ENCODE data around the gene LRIG1. TPM values are rescaled to one million over a fixed set of nuclear protein-coding genes. Genes with fewer than 3 reads are reported as not detected.
"Not testable (repeated sequence)": the region's sequence is repeated elsewhere in the genome, so short reads cannot be mapped to it uniquely, and the experiment has no call there.

Gene LRIG1
- total and polyA plus RNA-seq, 2 donors from 2014 or later = 8.2 to 20.6 TPM

DNA sequence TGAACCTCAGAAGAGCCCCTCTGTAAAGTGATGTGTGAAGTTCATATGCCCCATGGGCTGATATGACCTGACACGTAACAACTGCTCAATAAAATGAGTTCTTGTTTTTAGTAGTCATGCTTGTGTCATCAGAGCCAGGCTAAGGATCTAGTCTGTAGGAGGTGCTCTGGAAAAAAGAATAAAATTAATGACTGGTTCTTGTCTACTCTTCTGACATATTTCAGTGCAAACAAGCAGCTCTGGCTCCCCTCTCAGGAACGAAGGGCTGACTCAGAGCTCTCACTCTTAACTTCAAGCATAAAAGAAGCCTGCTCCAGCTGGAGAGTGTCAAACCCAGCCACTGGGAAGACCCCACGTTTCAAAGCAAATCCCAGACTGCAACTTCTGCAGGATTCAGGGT lies 77.0 kb downstream of the LRIG1 start:
- Histone ChIP-seq H3K36me3 (ENCODE audit: control insufficient read depth in 2 of 3, insufficient read depth in 3 of 3, low read length in 3 of 3) (no peaks in the 10 kb centered on the region), H3K4me3 (ENCODE audit: low read length in 3 of 3) (no peak overlapping the region), H3K9me3 (ENCODE audit: control insufficient read depth in 2 of 3, insufficient read depth in 1 of 3, low read length in 3 of 3) (no peaks in the 10 kb centered on the region), H3K4me1 (ENCODE audit: control insufficient read depth in 2 of 3, insufficient read depth in 2 of 3, low read depth in 1 of 3, low read length in 3 of 3) (peaks cover 0 to 2% (median 1%) of the 10 kb centered on the region in 3 donors), H3K27me3 (ENCODE audit: control insufficient read depth, insufficient read depth, low read length) (no peaks in the 10 kb centered on the region), H3K9ac (ENCODE audit: low read length in 3 of 3) (no peak overlapping the region), H3K27ac (ENCODE audit: low read depth in 2 of 2, low read length in 2 of 2) (no peak overlapping the region)
- FAIRE-seq = no peak
- TF ChIP-seq, protein P1, sequence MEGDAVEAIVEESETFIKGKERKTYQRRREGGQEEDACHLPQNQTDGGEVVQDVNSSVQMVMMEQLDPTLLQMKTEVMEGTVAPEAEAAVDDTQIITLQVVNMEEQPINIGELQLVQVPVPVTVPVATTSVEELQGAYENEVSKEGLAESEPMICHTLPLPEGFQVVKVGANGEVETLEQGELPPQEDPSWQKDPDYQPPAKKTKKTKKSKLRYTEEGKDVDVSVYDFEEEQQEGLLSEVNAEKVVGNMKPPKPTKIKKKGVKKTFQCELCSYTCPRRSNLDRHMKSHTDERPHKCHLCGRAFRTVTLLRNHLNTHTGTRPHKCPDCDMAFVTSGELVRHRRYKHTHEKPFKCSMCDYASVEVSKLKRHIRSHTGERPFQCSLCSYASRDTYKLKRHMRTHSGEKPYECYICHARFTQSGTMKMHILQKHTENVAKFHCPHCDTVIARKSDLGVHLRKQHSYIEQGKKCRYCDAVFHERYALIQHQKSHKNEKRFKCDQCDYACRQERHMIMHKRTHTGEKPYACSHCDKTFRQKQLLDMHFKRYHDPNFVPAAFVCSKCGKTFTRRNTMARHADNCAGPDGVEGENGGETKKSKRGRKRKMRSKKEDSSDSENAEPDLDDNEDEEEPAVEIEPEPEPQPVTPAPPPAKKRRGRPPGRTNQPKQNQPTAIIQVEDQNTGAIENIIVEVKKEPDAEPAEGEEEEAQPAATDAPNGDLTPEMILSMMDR (IDR thresholded peaks at IDR 0.05; ENCODE audit: borderline replicate concordance, extremely low read depth, insufficient read depth) = no peak
- DNase-seq = peak in 1 of 5 donors; percentile 76
- intact Hi-C loops (cut with DNase I) = no loop called here

DNA sequence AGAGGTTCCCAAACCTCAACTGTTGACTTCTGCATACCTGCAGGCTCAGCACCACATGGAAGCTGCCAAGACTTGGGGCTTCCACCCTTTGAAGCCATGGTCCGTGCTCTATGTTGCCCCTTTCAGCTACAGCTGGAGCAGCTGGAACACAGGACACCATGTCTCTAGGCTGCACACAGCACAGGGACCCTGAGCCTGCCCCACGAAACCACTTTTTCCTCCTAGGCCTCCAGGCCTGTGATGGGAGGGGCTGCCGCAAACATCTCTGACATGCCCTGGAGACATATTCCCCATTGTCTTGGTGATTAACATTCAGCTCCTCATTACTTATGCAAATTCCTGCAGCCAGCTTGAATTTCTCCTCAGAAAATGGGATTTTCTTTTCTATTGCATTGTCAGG lies 78.9 kb downstream of the LRIG1 start:
- FAIRE-seq; H3K27ac ChIP-seq (ENCODE audit: low read depth in 2 of 2, low read length in 2 of 2); H3K9me3 ChIP-seq (ENCODE audit: control insufficient read depth in 2 of 3, insufficient read depth in 1 of 3, low read length in 3 of 3); H3K27me3 ChIP-seq (ENCODE audit: control insufficient read depth, insufficient read depth, low read length); intact Hi-C loops (cut with DNase I); H3K9ac ChIP-seq (ENCODE audit: low read length in 3 of 3); H3K36me3 ChIP-seq (ENCODE audit: control insufficient read depth in 2 of 3, insufficient read depth in 3 of 3, low read length in 3 of 3); DNase-seq; H3K4me3 ChIP-seq (ENCODE audit: low read length in 3 of 3); H3K4me1 ChIP-seq (ENCODE audit: control insufficient read depth in 2 of 3, insufficient read depth in 2 of 3, low read depth in 1 of 3, low read length in 3 of 3): not testable (repeated sequence)

DNA sequence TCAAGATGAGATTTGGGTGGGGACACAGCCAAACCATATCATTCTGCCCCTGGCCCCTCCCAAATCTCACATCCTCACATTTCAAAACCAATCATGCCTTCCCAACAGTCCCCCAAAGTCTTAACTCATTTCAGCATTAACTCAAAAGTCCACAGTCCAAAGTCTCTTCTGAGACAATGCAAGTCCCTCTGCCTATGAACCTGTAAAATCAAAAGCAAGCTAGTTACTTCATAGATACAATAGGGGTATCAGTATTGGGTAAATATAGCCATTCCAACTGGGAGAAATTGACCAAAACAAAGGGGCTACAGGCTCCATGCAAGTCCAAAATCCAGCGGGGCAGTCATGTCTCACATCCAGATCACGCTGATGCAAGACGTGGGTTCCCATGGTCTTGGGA lies 79.7 kb downstream of the LRIG1 start:
- intact Hi-C loops (cut with DNase I); H3K4me1 ChIP-seq (ENCODE audit: control insufficient read depth in 2 of 3, insufficient read depth in 2 of 3, low read depth in 1 of 3, low read length in 3 of 3); H3K27me3 ChIP-seq (ENCODE audit: control insufficient read depth, insufficient read depth, low read length); H3K9me3 ChIP-seq (ENCODE audit: control insufficient read depth in 2 of 3, insufficient read depth in 1 of 3, low read length in 3 of 3); DNase-seq; FAIRE-seq; H3K9ac ChIP-seq (ENCODE audit: low read length in 3 of 3); H3K36me3 ChIP-seq (ENCODE audit: control insufficient read depth in 2 of 3, insufficient read depth in 3 of 3, low read length in 3 of 3); H3K4me3 ChIP-seq (ENCODE audit: low read length in 3 of 3); H3K27ac ChIP-seq (ENCODE audit: low read depth in 2 of 2, low read length in 2 of 2): not testable (repeated sequence)

DNA sequence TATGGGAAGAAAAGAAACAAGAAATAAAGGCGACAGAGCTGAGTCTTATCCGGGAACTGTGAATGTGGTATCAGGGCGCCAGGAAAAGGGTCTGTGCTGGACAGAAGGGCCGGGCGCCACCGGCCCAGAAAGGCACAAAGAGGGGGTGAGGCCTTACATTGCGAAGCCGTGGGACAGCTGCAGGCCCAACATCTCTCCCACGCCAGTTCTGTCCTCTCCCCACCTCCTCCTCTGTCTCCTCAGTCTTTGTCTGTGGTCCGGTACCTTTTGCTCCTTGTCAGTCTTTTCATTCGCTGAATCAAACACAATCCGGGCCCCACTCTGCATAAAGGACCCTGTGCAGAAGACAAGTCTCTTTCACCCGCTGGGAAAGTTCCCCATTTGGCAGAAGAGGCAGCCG lies 81.8 kb downstream of the LRIG1 start:
- DNase-seq (no peak), FAIRE-seq (no peak)
- no peaks in the 10 kb centered on the region for H3K27me3 ChIP-seq (ENCODE audit: control insufficient read depth, insufficient read depth, low read length)
- peaks cover 0 to 6% (median 3%) of the 10 kb centered on the region in 3 donors for H3K36me3 ChIP-seq (ENCODE audit: control insufficient read depth in 2 of 3, insufficient read depth in 3 of 3, low read length in 3 of 3)
- TF ChIP-seq, protein P1 (IDR thresholded peaks at IDR 0.05; ENCODE audit: borderline replicate concordance, extremely low read depth, insufficient read depth) = no peak
- H3K9ac ChIP-seq (ENCODE audit: low read length in 3 of 3) = no peak overlapping the region
- no peaks in the 10 kb centered on the region for H3K4me1 ChIP-seq (ENCODE audit: control insufficient read depth in 2 of 3, insufficient read depth in 2 of 3, low read depth in 1 of 3, low read length in 3 of 3)
- intact Hi-C loops (cut with DNase I) = no loop called here
- H3K9me3 ChIP-seq (ENCODE audit: control insufficient read depth in 2 of 3, insufficient read depth in 1 of 3, low read length in 3 of 3) = no peaks in the 10 kb centered on the region
- no peak overlapping the region for H3K27ac ChIP-seq (ENCODE audit: low read depth in 2 of 2, low read length in 2 of 2)
- no peak overlapping the region for H3K4me3 ChIP-seq (ENCODE audit: low read length in 3 of 3)
